NCI-H526 (cell line): ENCODE measurements around the gene GPBAR1.

Experiments
- DNase-seq, 2 experiments: peaks; one replicate each; lab custom pipeline; 2025; lab: John Stamatoyannopoulos, UW

The GPBAR1 gene

DNA sequence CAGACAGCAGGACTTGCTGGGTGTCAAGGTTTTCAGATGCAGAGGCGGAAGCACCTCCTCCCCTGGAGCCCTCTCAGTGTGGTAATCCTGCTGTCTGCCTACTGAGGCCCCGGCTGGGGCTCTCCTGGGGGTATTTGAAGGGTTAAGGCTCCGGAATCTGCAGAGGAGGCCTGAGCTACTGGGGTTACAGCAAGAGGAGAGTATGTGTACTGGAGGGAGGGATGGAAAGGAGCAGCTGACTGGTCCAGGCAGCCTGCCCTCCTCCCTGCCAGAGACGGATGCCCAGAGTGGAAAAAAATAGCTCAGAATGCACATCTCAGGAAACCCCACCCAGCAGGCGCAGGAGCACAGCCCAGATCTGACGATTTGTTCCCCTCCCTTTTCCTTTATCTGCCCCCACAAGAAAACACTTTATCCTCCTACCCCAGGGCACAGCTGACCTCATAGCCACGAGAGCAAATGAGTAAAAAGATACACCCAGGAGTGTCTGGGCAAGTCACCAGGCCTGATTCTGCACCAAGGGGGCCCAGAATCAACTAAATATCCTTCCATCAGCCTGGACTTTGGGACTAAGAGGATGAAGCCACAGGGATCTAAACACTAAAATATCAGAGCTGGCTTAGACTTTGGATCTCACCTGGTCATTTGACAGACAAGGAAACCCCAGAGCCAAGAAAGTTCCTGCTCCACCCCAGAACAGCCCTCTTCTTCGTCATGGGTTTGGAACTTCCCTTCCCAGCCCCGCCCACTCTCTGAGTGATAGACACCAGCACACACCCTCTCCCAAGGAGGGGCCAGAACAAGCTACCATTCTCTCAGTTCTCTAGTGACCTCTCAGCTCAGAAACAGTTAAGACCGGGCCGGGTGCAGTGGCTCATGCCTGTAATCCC is 26.0 kb downstream of the GPBAR1 start:
- peak in 1 of 2 experiments; percentile 18 for DNase-seq

DNA sequence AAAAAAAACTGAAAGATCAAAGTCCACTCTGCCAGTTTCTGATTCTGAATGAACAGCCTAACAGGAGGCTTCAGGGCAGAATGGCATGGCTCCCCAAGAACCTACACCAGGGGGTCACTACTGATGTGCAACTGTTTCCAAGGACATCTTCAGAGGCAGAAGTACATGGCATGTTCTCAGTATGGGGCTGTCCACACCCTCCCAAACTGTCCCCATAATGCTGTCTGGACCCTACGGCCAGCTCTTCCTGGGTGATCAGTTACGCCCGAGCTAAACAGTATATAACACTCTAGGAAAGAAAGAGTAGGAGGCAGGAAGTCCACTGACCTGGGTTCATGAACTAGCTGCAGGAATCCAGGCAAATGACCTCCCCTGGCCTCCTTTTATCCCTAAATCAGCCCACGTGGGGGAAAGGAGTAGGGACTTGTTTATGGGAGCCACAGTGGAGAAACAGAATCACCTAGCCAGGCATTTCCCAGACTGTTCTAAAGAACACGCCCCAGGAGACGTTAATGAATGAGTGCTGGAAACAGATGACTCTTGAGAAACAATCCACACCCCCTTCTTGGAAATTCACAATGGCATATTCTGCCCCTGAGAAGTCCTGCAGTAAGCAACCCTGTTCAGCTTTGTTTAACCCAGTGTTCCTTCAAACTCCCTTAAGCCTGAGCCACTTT is 29.0 kb downstream of the GPBAR1 start:
- peak in 1 of 2 experiments; percentile 35 for DNase-seq

DNA sequence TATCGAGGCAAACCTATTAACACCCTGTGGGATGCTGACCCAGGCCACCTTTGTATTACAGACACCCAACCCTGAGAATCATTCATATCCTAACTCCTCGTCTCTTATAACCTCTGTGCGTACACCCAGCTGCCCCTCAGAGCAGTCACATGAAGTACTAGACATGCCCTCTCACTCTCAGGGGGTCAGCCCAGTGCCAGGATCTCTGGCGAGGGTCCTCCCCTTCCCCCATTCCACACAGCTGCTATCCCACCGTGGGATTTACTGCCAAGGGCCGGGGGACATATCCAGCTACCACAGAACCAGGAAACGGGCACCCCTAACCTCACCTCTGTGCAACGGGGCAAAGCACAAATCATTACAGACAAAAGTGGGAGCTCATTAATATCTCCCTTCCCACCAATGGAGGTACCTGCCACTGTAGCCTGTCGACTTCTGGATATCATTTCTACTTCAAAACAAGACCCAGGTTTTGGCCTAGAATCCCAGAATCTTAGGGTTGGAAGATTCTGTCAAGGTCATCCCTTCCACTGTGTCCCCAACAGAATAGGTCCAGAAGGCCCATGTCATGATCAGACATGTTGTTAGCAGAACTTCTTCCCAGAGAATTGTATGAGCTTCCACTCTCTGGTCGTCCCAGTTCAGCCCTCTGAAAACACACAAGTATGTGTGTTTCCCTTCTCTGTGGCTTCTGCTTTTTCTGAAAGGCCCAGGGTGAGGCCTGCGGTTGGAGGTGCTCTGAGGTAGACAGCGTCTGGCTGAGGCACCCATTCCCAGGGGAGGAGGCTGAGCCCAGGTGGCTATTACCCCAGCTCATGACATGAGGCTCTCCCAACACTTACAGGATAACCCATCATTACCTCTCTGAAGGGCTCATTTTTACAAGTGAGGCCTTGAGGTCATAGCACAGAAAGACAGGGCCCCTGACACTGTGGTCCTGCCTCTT is 29.8 kb downstream of the GPBAR1 start:
- peak in 1 of 2 experiments; percentile 76 for DNase-seq

DNA sequence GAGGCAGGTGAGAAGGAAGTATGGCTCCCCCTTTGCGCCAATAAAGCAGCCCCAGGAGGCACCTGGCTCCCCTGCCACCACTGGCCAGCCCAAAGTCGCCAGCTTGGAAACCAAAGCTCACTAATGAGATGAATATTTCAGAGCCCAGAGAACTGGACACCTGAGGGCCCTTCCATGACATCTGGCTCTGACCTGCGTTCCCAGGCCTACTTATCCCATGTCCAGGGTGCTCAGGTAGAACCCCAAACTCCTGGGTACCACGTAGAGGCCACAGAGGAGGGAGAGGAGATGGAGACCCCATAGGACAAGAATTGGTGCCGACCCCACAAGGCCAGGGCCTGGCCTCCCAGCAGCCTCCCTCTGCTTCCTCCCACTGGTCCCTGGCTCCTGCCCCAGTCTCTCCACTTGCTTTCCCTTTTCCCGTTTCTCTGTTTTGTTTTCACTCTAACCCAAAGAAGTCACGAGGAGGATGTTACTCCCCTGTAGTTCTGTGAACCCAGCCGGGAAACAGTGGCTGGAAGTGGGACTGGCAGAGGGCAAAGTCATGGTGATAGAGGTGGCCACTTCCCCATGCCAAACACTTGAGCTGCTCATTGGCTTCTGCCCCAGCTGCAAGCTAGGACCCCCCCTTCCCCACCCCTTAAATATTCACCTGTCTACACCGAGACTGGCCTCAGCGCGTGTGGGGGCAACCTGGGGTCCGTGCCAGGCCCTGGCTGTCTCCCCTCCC is 30.7 kb downstream of the GPBAR1 start:
- DNase-seq: no peak

DNA sequence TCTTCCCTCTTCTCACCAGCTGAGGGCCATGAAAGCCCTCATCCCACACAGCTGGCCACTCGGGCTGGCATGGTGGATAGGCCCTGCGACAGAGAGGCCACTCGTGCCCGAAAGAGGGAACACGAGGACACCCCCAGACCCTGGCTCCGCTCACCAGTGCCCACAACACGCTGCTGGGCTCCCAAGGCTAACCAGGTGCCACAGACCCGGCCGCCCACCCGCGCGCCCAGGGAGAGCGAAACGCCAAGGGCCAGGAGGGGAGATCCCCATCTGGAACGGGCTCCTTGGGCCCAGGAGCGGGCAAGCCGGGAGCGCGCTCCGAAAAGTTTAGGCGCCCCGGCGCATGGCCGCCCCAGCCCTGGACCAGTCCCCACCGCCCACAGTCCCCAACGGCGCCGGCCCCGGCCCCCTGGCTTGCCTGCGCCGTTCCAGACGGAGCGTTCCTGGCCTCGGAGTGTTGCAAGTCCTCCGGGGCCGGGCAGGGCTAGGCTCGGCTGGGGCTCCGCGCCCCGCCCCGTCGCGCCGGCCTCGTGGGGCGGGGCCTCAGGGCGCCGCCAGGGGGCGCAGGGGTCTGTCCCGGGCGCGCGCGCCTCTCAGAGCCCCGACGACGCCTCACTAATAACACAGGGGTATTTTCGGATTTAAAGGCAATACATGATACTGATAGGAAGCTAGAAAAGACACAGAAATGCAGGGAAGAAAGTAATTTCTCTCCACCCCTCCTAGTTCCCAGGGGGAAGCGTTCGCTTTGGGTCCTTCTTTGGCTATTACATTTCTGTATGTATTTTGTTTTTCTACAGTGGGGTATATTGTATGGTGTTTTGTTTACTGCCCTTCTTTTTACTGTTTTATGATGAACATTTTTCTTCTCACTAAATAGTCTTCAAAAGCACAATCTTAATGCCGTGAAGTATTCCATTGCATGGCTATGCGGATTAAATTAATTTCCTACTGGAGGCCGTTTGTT is 31.5 kb downstream of the GPBAR1 start, which contains the start of gene TMBIM1:
Gene TMBIM1 (minus strand): TSS at position 456 of the 967 bp plus-strand sequence. CDS start 10,362 bp downstream, outside the sequence.
- DNase-seq: peak in 1 of 2 experiments; percentile 71

DNA sequence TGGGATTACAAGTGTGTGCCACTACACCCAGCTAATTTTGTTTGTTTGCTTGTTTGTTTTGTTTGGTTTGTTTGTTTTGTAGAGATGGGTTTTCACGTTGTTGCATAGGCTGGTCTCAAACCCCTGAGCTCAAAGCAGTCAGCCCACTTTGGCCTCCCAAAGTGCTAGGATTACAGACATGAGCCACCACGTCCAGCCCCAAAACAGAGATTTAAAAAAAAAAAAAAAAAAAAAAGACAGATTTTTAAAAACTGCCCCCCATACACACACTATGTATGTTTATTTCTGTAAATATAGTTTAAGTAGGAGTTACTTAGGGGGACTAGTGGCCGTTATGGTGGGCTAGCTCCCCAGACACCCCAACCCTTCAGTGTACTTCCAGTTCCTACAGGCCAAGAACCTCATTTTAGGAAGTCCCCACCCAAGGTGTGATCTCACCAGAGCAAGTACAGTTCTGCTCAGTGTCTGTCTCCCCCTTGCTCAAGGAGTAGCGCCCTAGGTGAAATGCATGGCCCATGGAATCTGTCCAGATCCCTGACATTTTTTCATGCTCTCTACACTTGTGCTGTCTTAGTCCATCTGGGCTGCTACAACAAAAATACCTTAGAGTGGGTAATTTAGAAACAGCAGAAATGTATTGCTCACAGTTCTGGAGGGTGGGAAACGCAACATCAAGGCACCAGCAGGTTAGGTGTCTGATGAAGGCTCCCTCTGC is 33.1 kb downstream of the GPBAR1 start:
- DNase-seq: no peak

DNA sequence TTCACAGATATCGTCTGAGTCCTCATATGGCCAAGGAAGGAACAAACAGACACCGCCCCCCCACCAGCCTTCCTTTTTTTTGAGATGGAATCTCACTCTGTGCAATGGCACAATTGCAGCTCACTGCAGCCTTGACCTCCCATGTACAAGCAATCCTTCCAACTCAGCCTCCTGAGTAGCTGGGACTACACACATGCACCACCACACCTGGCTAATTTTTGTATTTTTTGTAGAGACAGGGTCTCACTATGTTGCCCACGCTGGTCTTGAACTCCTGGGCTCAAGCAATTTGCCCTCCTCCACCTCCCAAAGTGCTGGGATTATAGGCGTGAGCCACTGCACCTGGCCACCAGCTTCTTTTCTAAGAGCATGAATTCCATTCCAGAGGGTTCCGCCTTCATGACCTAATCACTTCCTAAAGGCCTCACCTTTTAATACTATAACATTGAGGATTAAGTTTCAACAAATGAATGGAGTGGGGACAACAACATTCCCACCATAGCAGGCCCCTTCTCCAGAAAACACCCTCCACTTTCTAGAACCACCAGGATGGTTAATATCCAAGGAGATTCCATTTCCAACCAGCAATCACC is 33.7 kb downstream of the GPBAR1 start:
- no peak for DNase-seq

DNA sequence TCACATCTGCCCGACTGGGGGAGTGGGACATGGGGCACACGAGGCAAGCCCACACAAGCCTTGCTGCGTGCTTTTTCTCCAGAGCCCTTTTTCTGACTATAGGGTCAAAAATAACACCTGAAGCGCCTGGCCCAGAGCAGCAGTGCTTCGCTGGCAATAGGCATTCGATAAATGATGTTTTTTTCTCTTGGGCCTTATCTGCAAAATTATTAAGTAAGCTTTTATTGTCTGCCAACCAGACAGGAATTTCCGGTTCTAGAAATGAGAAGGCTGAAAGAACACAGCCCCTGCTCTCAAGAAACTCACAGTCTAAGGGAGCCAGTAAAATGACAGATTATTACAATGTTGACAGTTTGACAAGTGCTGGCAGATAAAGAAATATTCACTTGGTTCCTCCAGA is 34.2 kb downstream of the GPBAR1 start:
- DNase-seq: peak; percentile 27 to 36

DNA sequence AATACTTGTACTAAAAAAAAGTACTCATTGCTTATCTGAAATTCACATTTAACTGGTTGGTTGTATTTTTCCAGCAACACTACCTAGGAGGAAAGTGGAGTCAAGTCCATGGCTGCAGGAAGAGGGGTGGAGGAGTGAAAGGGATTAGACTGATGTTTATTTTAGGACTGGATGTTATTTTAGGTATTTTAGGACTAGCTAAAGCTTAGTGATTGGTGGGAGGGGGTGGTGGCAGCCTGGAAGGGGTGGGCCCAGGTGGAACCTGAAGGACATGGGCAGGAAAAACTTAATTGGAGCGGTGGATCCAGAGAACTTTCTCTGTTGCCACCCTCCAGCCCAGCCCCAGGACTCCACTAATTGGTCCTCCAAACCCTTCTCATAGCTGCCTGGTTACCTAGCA is 35.4 kb downstream of the GPBAR1 start:
- no peak for DNase-seq

DNA sequence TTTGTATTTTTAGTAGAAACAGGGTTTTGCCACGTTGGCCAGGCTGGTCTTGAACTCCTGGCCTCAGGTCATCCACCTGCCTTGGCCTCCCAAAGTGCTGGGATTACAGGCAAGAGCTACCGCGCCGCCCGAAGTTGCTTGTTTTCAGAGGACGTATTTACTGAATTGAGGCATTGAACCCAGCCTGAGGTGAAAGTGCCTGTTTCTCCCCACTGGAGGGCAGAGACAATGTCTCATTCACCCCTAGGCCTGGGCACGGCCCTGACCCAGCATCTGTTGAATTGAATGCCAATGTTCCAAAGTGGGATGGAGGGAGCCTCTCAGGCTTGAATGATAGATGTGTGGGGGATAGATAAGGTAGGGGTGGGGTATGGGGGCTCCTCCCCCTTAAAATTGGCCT is 36.0 kb downstream of the GPBAR1 start:
- no peak for DNase-seq

DNA sequence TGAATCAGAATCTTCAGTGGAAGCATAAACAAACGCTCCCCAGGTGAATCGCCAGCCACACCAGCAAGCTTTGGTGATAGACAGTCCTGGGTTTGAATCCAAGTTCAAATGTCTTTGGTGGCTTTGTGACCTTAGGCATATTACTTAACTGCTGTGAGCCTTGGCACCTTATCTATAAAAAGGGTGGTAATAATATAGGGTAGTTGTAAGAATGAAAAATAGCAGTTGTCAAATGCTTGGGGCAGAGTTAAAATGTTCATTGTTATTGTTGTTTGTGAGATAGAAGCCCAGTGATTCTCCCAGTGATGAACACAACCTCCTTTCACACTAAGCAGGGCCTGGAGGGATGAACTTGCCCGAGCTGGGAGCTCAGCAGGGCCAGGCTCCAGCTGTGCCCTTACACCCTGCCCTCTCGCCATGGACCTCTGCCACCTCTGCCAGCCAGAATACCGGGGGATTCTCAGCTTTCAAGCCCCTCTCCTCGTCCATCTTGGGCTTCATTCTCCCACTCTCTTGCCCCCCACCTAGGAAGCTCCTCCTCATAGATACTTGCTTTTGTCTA is 37.6 kb downstream of the GPBAR1 start:
- DNase-seq: no peak

DNA sequence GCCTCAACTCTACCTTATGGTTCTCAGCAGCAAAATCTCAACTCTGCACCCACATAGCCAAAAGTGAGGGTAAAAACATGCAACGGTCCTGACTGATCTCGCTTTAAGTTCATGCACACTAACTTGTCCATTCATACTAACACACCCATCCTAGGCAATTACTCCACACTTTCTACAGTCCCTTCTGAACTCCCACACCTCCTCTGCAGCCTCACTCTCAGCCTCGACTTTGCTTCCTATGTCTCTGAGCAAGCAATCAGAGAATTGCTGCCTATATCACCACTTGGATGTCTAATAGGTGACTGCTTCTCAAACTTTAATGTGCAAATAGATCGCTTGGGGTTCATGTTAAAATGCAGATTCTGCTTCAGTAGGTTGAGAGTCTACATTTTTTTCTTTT is 39.3 kb downstream of the GPBAR1 start:
- DNase-seq: no peak

DNA sequence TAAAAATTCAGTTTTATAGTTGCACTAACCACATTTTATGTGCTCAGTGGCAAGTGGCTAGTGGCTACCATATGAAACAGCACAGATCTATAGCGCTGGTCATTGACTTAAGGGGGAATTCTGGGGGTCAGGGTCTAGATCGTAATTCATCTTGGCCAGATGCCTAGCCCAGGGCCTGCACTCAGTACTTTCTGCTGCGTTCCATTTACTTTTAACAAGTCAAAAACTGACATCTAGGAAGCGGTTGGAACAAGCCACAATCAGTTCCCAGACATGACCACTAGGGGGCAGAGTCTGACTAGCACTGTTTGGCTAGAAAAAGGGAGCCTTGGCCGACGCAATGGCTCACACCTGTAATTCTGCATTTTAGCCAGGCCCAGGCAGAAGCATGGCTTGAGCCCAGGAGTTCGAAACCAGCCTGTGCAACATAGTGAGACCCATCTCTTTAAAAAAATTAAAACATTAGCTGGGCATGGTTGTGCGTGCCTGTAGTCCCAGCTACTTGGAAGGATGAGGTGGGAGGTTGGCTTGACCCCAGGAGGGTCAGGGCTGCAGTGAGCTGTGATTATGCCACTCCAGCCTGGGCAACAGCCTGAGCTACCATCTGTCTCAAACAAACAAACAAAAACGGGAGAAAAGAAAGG is 40.5 kb downstream of the GPBAR1 start:
- DNase-seq: peak; percentile 56 to 90

DNA sequence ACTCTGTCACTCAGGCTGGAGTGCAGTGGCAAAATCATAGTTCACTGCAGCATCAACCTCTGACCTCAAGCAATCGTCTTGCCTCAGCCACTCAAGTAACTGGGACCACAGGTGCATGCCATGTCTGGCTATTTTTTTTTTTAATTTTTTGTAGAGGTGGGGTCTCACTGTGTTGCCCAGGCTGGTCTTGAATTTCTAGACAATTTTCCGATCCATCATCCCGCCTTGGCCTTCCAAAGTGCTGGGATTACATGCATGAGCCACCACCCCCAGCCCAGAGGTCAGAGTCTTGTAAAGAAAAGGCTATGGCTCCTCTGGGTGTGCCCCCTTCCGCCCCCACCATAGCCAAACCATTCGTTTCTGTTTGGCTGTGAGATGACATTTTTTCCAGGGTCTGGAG is 44.6 kb downstream of the GPBAR1 start:
- no peak for DNase-seq

DNA sequence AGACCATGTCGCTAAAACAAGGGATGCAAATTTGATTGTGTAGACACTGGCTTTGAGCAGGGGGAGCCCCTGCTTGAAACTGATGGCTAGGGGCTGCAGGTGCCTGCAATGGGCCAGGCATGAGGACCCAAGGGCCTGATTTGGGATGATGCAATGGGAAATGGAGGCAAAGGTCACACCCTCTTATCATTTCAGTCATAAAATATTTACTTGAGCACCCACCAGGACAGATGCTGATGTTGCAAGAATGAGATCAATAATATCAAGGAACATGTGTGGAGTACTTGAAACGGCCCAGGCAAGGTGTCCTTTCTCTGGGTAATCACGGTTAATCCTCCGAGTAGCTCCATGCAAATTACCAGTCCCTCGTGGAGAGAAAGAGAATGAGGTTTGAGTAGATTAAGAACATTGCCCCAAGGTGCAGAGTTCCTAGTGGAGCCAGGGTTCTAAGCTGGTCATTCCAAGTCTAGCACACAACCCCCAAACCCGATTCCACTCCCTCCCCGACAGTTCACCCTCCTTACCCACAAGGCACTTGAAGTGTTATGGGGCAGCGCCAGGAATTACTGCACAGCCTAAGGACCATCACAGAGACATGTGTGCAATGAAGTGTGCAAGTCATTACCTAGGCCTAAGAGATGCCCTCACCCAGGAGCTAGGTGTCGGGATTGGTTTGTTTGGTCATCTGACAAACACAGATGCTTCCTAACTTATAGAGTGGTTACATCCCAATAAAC is 45.5 kb downstream of the GPBAR1 start:
- no peak for DNase-seq

DNA sequence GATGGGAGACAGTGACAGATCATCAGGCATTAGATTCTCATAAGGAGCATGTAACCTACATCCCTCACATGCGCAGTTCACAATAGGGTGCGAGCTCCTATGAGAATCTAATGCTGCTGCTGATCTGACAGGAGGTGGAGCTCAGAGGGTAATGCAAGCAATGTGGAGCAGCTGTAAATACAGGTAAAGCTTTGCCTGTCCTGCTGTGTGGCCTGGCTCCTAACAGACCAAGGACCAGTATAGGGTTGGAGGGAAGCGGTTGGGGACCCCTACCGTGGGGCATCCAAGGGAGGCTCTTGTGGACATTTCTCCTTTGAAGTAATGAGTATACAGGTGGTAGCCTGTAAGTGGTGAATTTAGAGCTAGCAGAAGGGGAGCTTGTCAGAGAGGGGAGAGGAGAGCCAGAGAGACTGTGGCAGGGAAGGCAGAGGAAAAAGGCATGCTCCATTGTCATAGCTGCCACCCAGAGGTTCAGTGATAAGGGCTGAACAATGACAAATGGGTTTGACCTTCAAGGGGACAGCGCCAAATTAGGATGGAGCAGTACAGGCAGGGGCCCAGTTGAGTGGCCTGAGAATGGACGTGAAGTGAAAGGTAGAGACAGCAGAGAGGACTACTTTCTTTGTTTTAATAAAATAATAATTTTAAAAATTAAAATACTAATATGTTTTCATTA is 46.7 kb downstream of the GPBAR1 start:
- no peak for DNase-seq
